Measurements from ENCODE around the gene VPS18.
A peak's percentile ranks its signal among the peaks of the same experiment; 100 is the strongest.

The VPS18 gene

GRCh38 chr15:40921949-40922607 lies 27.8 kb downstream of the VPS18 start:
- DNase-seq (ENCODE audit: low read depth): no peak
- TF ChIP-seq, protein P1, sequence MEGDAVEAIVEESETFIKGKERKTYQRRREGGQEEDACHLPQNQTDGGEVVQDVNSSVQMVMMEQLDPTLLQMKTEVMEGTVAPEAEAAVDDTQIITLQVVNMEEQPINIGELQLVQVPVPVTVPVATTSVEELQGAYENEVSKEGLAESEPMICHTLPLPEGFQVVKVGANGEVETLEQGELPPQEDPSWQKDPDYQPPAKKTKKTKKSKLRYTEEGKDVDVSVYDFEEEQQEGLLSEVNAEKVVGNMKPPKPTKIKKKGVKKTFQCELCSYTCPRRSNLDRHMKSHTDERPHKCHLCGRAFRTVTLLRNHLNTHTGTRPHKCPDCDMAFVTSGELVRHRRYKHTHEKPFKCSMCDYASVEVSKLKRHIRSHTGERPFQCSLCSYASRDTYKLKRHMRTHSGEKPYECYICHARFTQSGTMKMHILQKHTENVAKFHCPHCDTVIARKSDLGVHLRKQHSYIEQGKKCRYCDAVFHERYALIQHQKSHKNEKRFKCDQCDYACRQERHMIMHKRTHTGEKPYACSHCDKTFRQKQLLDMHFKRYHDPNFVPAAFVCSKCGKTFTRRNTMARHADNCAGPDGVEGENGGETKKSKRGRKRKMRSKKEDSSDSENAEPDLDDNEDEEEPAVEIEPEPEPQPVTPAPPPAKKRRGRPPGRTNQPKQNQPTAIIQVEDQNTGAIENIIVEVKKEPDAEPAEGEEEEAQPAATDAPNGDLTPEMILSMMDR (conservative IDR thresholded peaks at IDR 0.05; ENCODE audit: low read length): no peak
- no peak overlapping the region for H3K4me3 ChIP-seq (ENCODE audit: low read length)

GRCh38 chr15:40922608-40923005 lies 28.4 kb downstream of the VPS18 start:
- DNase-seq (ENCODE audit: low read depth): no peak
- TF ChIP-seq, protein P1 (conservative IDR thresholded peaks at IDR 0.05; ENCODE audit: low read length): no peak
- H3K4me3 ChIP-seq (ENCODE audit: low read length): no peak overlapping the region

DNA sequence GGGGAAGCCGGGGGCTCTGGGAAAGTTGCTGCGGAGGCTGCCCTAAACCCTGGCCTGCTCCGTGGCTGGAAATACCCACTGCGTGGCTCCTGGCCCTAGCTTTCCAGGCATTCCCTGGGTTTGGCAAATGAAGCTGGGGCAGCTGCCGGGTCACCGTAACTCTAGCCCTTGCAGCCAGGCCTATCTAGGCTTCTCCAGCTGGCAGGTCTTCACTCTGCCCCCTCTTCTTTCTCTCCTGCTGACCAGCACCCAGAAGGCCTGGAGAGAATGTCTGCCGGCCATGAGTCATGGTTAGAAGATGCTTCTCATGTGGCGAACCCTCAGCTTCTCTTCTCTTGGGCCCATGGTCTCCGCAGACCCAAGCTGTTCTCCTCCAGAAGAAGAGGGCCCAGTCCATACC lies 29.3 kb downstream of the VPS18 start:
- TF ChIP-seq, protein P1 (conservative IDR thresholded peaks at IDR 0.05; ENCODE audit: low read length): no peak
- DNase-seq (ENCODE audit: low read depth): no peak

DNA sequence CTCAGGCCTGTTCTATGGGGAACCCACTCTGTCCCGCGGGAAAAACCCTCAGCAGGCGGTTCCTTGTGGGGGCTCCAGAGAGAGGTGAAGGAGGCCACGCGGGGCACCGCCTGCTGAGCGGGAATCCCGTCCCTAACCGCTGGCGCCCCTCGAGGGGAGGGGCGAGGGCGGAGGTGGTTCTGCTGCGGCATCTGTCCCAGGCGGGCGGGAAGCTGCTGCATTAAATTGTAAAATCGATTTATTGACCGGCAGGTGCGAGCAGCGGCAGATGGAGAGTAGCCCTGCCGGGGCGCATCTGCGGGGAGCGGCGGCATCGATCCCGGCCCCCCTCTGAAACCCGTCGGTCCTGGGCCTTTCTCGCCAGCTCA lies 31.2 kb downstream of the VPS18 start:
- no peak overlapping the region for H3K4me3 ChIP-seq (ENCODE audit: low read length)
- no peak for DNase-seq (ENCODE audit: low read depth)
- TF ChIP-seq, protein P1 (conservative IDR thresholded peaks at IDR 0.05; ENCODE audit: low read length): no peak

More for the DNA sequence above, 29.3 kb downstream of the VPS18 start:
- H3K4me3 ChIP-seq (ENCODE audit: low read length): no peak overlapping the region

- 0 out of 2 replicates have a peak overlapping the region, but pooled peaks have one; percentile 7 for H3K4me3 ChIP-seq (ENCODE audit: low read length)
- DNase-seq (ENCODE audit: low read depth): peak; percentile 23
- TF ChIP-seq, protein P1 (conservative IDR thresholded peaks at IDR 0.05; ENCODE audit: low read length): no peak
Measured at GRCh38 chr15:40925863-40926658, 31.8 kb downstream of the VPS18 start.

DNA sequence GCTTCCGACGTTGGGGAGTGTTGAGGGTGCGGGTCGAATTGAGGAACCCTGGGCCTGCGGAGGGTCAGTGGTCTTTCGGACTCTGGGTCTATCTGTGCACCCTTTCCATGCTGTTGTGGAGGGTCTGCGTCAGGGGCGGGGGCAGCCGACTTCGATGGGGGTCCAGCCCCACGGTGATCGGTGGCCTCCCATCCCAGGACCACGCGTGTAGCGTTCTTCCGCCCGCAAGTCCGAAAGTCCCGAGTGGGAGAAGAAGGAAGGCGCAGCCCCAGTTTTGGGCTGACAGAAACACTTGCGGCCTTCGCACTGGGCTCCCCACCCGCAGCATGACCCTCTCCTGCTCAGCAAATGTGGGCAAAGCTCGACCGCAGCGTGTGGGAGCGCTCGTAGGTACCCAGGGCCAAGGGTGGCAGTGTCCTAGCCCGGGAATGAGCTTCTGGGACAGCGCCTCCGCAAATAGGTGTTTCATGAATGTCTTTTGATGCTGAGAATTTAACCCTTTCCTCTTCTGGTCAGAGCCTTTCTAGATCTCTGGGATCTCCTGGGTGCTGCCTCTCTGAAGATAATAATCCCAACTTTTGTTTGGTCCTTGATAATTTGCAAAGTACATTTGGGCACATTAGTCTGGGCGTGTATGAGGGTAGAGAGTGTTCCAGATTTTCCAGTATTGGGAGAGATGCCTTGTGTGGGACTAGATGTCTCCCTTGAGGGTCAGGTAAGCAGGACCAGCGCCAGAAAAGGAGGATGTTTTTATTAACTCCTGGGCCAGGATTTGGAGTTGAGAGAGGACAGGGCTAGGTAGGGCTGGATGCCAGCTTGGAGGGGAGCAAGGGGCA lies 32.6 kb downstream of the VPS18 start:
- TF ChIP-seq, protein P1 (conservative IDR thresholded peaks at IDR 0.05; ENCODE audit: low read length): no peak
- DNase-seq (ENCODE audit: low read depth): no peak
- no peak overlapping the region for H3K4me3 ChIP-seq (ENCODE audit: low read length)
